Liver (tissue), 3 donors: ENCODE results near the gene RBBP5.

Source experiments
- CTCF ChIP-seq: fragments of 150-350 bp; IDR thresholded peaks from 2 replicates; pipeline ENCODE4 v1.5.1; 2017; ENCODE audit warnings: improper control_type of control experiment, low read depth, low read length; ENCODE audit not compliant: missing input control
- EGR1 ChIP-seq, 2 donors: IDR thresholded peaks; 2 replicates each; pipeline ENCODE4 v1.6.1; 2016 to 2018; ENCODE audit warnings: antibody characterized with exemption in 2 of 2, low read depth in 2 of 2
- FOXA1 ChIP-seq: IDR thresholded peaks from 2 replicates; pipeline ENCODE4 v1.6.1; 2016; ENCODE audit warnings: antibody characterized with exemption
- FOXA2 ChIP-seq: IDR thresholded peaks from 2 replicates; pipeline ENCODE4 v1.6.1; 2016; ENCODE audit warnings: antibody characterized with exemption
- GABPA ChIP-seq, 2 donors: IDR thresholded peaks in 1 of 2; conservative IDR thresholded peaks in 1 of 2; 2 replicates each; pipeline ENCODE4 v1.6.1; 2016; ENCODE audit warnings: antibody characterized with exemption in 2 of 2, mild to moderate bottlenecking in 1 of 2, moderate library complexity in 1 of 2
- HNF4A ChIP-seq, 2 donors: conservative IDR thresholded peaks; 2 replicates each; pipeline ENCODE4 v1.6.1; 2016; ENCODE audit warnings: antibody characterized with exemption in 2 of 2, mild to moderate bottlenecking in 2 of 2
- JUND ChIP-seq, 2 donors: IDR thresholded peaks; 2 replicates each; pipeline ENCODE4 v1.6.1; 2016; ENCODE audit warnings: antibody characterized with exemption in 2 of 2
- RAD21 ChIP-seq, 2 donors: IDR thresholded peaks; 2 replicates each; pipeline ENCODE4 v1.6.1; 2016; ENCODE audit warnings: antibody characterized with exemption in 2 of 2, mild to moderate bottlenecking in 2 of 2
- SP1 ChIP-seq: IDR thresholded peaks from 2 replicates; pipeline ENCODE4 v1.6.1; 2018; ENCODE audit warnings: antibody characterized with exemption, mild to moderate bottlenecking
- YY1 ChIP-seq: IDR thresholded peaks from 2 replicates; pipeline ENCODE4 v1.6.1; 2016; ENCODE audit warnings: antibody characterized with exemption, mild to moderate bottlenecking
- ZBTB33 ChIP-seq: IDR thresholded peaks from 2 replicates; pipeline ENCODE4 v1.6.1; 2016; ENCODE audit warnings: antibody characterized with exemption
- TF ChIP-seq, protein P1 (sequence below): IDR thresholded peaks from 2 replicates; pipeline ENCODE4 v1.6.1; 2016; ENCODE audit warnings: antibody characterized with exemption
- donor health status: healthy.
- donor health status: healthy.

- no peak for TF ChIP-seq CTCF
- no peak for TF ChIP-seq RAD21 (IDR thresholded peaks at IDR 0.05)
- TF ChIP-seq, protein P1, sequence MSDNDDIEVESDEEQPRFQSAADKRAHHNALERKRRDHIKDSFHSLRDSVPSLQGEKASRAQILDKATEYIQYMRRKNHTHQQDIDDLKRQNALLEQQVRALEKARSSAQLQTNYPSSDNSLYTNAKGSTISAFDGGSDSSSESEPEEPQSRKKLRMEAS: no peak
- no peak for TF ChIP-seq FOXA2
- TF ChIP-seq SP1: no peak
- no peak for TF ChIP-seq EGR1 (IDR thresholded peaks at IDR 0.05; ENCODE audit: low read depth in 2 of 2)
- TF ChIP-seq YY1: no peak
- no peak for TF ChIP-seq FOXA1
- no peak for TF ChIP-seq ZBTB33
- TF ChIP-seq JUND (IDR thresholded peaks at IDR 0.05): no peak
- TF ChIP-seq GABPA (IDR thresholded peaks at IDR 0.05 in 1 of 2, conservative IDR thresholded peaks at IDR 0.05 in 1 of 2): no peak
- no peak for TF ChIP-seq HNF4A (conservative IDR thresholded peaks at IDR 0.05)
Measured at GRCh38 chr1:205076245-205076761, 45.5 kb downstream of the RBBP5 start.
